ENCODE measurements around the gene PURA.

PURA gene

DNA sequence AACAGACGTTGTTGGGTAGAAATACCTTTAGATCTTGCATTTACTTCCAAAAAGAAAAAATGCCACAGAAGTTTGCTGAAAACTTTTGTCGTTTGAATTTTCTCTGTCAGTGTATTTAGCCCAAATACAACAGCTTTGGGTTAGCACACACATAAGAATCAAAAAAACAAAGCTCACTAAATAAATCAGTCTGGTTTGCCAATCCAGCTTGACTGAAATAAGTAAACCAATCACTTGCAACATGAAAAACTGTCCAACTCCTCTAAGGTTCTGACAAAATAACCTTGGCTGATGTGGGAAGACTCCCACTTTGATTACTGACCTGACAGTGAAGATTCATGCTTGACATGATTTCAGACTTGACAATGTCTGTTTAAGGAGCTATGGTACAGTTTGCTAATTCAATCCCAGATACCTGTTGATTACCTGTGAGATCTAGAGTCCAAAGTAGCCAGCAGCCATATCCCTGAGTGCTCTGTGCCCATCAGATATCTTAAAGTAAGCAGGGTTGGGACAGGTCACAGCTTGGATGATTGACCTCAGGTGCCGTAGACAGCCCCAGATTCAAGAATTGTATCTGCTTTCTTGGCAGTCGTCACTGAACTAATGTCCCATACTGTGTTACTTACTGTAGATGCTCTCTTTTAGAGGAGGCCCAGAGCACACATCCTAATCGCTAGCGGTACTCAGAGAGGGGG, 12.6 kb downstream of the PURA start:
- TF ChIP-seq FOXM1 (IDR thresholded peaks at IDR 0.05; ENCODE audit: borderline replicate concordance, low read depth) (no peak), USF1 (IDR thresholded peaks at IDR 0.05) (no peak), TCF12 (IDR thresholded peaks at IDR 0.05; ENCODE audit: low read depth) (no peak), EGR1 (IDR thresholded peaks at IDR 0.05) (no peak), TEAD4 (IDR thresholded peaks at IDR 0.05) (no peak), TAF1 (IDR thresholded peaks at IDR 0.05; ENCODE audit: low read depth) (no peak), CEBPB (IDR thresholded peaks at IDR 0.05) (no peak), YY1 (IDR thresholded peaks at IDR 0.05; ENCODE audit: low read depth) (no peak), ZBTB7A (IDR thresholded peaks at IDR 0.05; ENCODE audit: low read depth) (no peak), NFIC (IDR thresholded peaks at IDR 0.05) (no peak)

DNA sequence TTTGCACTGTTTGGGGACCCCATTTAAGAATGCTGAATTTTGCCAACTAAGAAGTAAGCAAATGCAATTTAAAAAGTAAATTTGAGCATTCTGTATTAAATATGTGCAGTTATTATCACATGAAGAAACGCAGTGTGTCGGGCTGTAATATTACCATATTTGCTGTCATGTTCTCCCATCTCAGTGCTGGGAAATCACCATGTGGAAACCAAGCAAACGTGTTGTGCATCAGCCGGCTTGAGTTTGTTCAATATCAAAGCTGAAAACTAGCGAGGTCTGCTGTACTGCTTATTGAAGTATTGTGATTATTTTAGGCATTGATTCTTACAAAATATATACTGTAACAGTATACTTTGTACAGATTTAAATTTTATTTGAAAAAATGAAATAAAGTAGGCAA, 14.5 kb downstream of the PURA start:
- TF ChIP-seq NFIC (IDR thresholded peaks at IDR 0.05) (no peak), EP300 (IDR thresholded peaks at IDR 0.05; ENCODE audit: borderline replicate concordance) (no peak), TCF12 (IDR thresholded peaks at IDR 0.05; ENCODE audit: low read depth) (no peak), ZBTB7A (IDR thresholded peaks at IDR 0.05; ENCODE audit: low read depth) (no peak), TEAD4 (IDR thresholded peaks at IDR 0.05) (no peak), YY1 (IDR thresholded peaks at IDR 0.05; ENCODE audit: low read depth) (no peak), CREB1 (IDR thresholded peaks at IDR 0.05; ENCODE audit: low read depth) (no peak), RAD21 (IDR thresholded peaks at IDR 0.05; ENCODE audit: low read depth) (no peak), EGR1 (IDR thresholded peaks at IDR 0.05) (no peak), USF1 (IDR thresholded peaks at IDR 0.05) (no peak), FOXM1 (IDR thresholded peaks at IDR 0.05; ENCODE audit: borderline replicate concordance, low read depth) (no peak), CEBPB (IDR thresholded peaks at IDR 0.05) (no peak), TAF1 (IDR thresholded peaks at IDR 0.05; ENCODE audit: low read depth) (no peak)
- TF ChIP-seq, protein P1, sequence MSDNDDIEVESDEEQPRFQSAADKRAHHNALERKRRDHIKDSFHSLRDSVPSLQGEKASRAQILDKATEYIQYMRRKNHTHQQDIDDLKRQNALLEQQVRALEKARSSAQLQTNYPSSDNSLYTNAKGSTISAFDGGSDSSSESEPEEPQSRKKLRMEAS (IDR thresholded peaks at IDR 0.05) = no peak
- TF ChIP-seq, protein P2, sequence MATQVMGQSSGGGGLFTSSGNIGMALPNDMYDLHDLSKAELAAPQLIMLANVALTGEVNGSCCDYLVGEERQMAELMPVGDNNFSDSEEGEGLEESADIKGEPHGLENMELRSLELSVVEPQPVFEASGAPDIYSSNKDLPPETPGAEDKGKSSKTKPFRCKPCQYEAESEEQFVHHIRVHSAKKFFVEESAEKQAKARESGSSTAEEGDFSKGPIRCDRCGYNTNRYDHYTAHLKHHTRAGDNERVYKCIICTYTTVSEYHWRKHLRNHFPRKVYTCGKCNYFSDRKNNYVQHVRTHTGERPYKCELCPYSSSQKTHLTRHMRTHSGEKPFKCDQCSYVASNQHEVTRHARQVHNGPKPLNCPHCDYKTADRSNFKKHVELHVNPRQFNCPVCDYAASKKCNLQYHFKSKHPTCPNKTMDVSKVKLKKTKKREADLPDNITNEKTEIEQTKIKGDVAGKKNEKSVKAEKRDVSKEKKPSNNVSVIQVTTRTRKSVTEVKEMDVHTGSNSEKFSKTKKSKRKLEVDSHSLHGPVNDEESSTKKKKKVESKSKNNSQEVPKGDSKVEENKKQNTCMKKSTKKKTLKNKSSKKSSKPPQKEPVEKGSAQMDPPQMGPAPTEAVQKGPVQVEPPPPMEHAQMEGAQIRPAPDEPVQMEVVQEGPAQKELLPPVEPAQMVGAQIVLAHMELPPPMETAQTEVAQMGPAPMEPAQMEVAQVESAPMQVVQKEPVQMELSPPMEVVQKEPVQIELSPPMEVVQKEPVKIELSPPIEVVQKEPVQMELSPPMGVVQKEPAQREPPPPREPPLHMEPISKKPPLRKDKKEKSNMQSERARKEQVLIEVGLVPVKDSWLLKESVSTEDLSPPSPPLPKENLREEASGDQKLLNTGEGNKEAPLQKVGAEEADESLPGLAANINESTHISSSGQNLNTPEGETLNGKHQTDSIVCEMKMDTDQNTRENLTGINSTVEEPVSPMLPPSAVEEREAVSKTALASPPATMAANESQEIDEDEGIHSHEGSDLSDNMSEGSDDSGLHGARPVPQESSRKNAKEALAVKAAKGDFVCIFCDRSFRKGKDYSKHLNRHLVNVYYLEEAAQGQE (IDR thresholded peaks at IDR 0.05; ENCODE audit: low read depth) = no peak

- TF ChIP-seq NFIC (IDR thresholded peaks at IDR 0.05) = no peak
- no peak for TF ChIP-seq TCF12 (IDR thresholded peaks at IDR 0.05; ENCODE audit: low read depth)
- TF ChIP-seq FOXM1 (IDR thresholded peaks at IDR 0.05; ENCODE audit: borderline replicate concordance, low read depth) = no peak
Observed at GRCh38 chr5:140130949-140131733, 17.2 kb downstream of the PURA start.

DNA sequence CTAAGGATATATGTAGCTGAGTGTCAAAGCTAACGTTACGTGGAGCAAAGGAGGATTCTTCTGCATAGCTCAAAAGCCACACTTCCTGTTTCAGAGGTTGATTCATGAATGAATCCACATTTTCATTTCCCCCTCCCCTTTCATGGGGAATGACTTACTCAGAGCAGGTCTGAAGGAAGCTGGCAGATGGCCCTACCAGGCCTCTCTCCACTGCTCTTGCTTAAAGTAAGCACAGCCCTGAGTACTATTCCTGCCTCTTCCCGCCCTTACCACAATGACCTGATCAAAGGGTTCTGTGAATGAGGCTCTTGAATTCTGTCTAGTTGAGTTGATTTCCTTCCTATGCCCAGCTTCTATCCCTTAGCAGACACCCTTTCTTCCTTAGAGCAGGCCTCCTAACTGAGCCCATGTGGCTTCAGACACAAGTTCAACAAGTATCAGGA, 18.1 kb downstream of the PURA start:
- no peak for TF ChIP-seq FOXM1 (IDR thresholded peaks at IDR 0.05; ENCODE audit: borderline replicate concordance, low read depth)
- no peak for TF ChIP-seq RAD21 (IDR thresholded peaks at IDR 0.05; ENCODE audit: low read depth)
- no peak for TF ChIP-seq YY1 (IDR thresholded peaks at IDR 0.05; ENCODE audit: low read depth)
- no peak for TF ChIP-seq TCF12 (IDR thresholded peaks at IDR 0.05; ENCODE audit: low read depth)
- TF ChIP-seq, protein P2 (IDR thresholded peaks at IDR 0.05; ENCODE audit: low read depth) = no peak
- TF ChIP-seq EP300 (IDR thresholded peaks at IDR 0.05; ENCODE audit: borderline replicate concordance) = no peak
- no peak for TF ChIP-seq NFIC (IDR thresholded peaks at IDR 0.05)
- no peak for TF ChIP-seq CEBPB (IDR thresholded peaks at IDR 0.05)
- TF ChIP-seq TEAD4 (IDR thresholded peaks at IDR 0.05) = no peak
- no peak for TF ChIP-seq CREB1 (IDR thresholded peaks at IDR 0.05; ENCODE audit: low read depth)
- TF ChIP-seq USF1 (IDR thresholded peaks at IDR 0.05) = no peak
- TF ChIP-seq EGR1 (IDR thresholded peaks at IDR 0.05) = no peak

DNA sequence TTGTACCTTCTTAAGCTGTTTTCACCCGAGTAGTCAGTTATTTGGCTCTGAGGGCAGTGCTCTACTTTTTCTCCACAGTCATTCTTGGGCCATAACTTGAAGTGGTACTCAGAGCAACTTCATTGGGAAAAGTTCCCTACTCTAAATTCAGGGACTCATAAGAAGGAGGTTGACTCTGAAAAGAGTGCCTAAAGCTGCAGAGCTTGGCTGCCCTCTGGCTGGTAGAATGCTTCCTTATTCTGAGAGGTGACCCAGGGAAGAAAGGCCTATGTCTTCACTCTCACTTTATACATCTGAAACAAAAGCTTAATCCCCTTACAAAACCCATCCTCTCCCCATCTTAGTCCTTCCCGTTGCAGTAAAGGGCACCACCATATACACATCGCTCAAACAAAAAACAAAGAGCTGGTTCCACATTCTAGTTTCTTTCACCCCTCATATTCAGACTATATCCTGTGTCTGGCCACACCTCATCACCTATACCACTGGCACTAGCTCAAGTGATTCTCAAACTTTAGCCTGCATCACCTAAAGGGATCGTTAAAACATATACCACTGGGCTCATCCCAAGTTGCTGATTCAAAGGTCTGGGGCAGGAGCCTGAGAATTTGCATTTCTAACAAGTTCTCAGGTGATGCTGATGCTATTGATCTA, 19.7 kb downstream of the PURA start:
- TF ChIP-seq TEAD4 (IDR thresholded peaks at IDR 0.05) (no peak), ZBTB7A (IDR thresholded peaks at IDR 0.05; ENCODE audit: low read depth) (no peak), FOXM1 (IDR thresholded peaks at IDR 0.05; ENCODE audit: borderline replicate concordance, low read depth) (no peak), CEBPB (IDR thresholded peaks at IDR 0.05) (no peak), CREB1 (IDR thresholded peaks at IDR 0.05; ENCODE audit: low read depth) (no peak), NFIC (IDR thresholded peaks at IDR 0.05) (no peak), USF1 (IDR thresholded peaks at IDR 0.05) (no peak)
